ENCODE data around the gene NSMF.
A peak's percentile ranks its signal among the peaks of the same experiment; 100 is the strongest.
"Not testable (repeated sequence)": the region's sequence is repeated elsewhere in the genome, so short reads cannot be mapped to it uniquely, and the experiment has no call there.

Gene NSMF

GRCh38 chr9:137475666-137476065 is 16.5 kb upstream of the NSMF start:
- no peak for DNase-seq

- no peak for DNase-seq
Observed at GRCh38 chr9:137474271-137474670, 15.1 kb upstream of the NSMF start.

DNA sequence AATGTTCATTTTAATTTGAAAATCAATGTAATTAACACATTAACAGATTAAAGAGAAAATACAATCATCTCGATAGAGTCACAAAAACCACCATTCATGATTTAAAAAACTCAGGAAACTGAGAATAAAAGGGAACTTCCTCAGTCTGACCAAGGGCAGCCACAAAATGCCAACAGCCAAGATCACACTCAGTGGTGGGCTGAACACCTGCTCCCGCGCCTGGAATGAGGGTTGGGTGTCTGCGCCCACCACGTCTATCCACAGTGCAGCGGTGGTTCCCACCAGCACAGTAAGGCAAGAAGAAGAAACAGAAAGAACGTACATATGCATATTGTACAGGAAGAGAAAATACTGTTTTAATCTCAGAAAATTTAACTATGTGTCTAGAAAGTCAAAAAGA is 11.7 kb upstream of the NSMF start:
- DNase-seq, result no peak

DNA sequence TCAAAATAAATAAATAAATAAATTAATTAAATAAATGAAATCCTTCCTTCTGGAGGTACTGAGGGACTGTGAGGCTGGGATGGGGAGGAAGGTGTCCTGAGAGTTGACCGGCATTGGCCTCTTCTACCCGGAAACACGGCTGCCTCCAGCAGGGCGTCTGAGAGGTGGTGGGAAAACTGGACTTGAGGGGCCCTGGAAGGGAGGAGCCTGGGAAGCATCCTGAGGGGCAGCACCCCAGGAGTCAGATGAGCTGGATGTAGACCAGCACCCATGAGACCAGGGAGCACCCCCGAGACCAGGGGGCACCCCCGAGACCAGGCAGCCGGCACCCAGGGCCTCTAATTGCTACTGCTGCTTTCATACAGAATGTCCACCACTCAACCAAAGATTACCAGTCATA is 8.8 kb upstream of the NSMF start:
- no peak for DNase-seq

DNA sequence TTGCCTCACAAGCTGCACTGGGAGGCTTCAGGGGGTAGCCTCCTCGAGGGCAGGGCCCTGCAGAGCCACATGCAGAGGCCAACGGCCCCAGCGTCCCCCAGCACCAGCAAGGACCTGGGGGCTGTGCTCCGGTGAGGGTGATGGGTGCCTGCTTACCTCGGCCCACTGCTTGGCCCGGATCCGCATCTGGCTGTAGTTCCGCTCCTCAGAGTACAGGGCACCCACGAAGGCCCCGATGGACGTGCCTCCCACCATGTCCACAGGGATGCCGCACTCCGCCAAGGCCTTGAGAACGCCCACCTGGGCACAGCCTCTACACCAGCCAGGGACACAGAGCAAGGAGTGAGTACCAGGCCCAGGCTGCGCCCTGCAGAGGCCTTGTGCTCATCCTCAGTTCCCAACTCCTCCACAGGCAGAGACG is 8.0 kb upstream of the NSMF start:
- no peak for DNase-seq

- DNase-seq, result not testable (repeated sequence)
Observed at GRCh38 chr9:137466389-137467085, 7.4 kb upstream of the NSMF start.

GRCh38 chr9:137465720-137466388 is 6.7 kb upstream of the NSMF start:
- no peak for DNase-seq

- DNase-seq, result no peak
Observed at GRCh38 chr9:137465000-137465719, 6.0 kb upstream of the NSMF start.

GRCh38 chr9:137464291-137464999 is 5.3 kb upstream of the NSMF start:
- no peak for DNase-seq

DNA sequence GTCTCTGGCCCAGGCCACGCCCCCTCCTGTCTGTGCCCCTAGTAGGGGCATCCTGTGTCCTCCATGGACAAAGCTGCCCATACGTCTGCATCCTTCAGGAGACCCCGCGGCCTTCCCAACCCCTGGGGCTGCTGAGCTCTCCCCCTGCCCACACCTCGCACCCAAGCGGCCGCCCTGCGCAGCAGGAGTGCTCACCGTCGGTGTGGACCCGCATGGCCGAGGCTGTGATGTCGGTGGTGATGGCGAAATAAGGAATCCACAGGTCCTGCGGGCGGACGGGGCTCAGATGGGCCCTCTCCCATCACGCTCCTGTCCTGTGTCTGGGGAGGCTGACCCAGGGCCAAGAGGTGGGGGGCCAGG is 4.8 kb upstream of the NSMF start:
- no peak for DNase-seq

GRCh38 chr9:137462986-137463930 is 4.1 kb upstream of the NSMF start:
- DNase-seq, result peak in 1 of 2 experiments; percentile 22

- no peak for DNase-seq
Observed at GRCh38 chr9:137462396-137462985, 3.4 kb upstream of the NSMF start.

DNA sequence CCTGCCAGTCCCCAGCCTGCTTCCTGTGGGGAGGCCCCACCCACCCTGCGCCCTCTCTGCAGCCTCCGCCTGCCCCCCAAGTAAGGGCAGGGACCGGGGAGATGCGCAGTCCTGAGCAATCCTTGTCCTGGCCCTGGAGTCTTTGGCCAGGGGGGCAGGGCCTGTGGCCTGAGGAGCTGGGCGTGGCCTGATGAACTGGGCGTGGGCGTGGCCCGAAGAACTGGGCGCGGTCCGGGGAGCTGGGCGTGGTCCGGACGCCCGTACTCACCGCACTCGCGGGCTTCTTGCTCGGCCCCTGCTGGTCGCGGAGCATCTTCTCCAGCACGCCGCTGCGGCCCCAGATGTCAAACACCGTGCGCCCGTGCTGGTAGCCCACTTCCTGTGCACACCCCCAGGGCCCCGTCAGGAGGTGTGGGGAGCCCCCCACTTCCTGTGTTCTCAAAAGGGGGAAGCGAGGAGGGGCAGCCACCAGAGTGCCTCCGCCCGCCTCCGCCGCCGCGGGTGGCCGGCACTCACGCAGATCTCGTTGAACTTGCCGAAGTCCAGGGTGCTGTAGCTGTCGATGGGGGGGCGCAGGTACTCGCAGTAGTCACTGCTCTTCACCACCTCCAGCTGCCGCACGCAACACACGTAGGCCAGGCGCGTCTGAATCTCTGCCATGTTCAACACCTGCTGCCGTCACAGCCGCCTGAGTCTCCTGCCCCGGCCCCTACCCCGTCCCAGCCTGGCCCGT is 2.7 kb upstream of the NSMF start:
- DNase-seq, result no peak

DNA sequence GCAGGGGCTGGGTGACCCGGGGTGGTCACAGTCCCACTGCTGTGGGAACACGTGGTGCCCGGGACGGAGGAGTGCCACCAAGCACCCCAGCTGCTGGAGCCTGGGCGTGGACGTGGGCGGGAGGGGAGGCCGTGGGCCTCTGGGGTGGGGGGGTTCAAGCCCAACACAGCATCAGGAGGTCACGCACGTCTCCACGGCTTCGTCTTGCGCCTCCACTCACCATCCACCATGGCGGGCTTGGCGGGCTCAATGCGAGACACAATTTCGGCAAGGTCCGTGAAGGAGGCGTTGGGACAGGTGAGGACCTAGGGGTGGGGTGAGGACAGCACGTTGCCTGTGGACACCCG is 2.2 kb upstream of the NSMF start:
- DNase-seq, result no peak

GRCh38 chr9:137460363-137461315 is 1.5 kb upstream of the NSMF start:
- DNase-seq, result no peak

- DNase-seq, result no peak
Observed at GRCh38 chr9:137459601-137460362, 648 bp upstream of the NSMF start.

- DNase-seq, result peak; percentile 36 to 66
Observed at GRCh38 chr9:137458194-137459151, 661 bp downstream of the NSMF start.

Data from NCI-H446 (cell line).